Body of pancreas (tissue), 4 donors: ENCODE measurements around the gene NXT1. TPM values are rescaled to one million over a fixed set of nuclear protein-coding genes. Genes with fewer than 3 reads are reported as not detected.
"Not testable (repeated sequence)": the region's sequence is repeated elsewhere in the genome, so short reads cannot be mapped to it uniquely, and the experiment has no call there.

Experiments used
- ATAC-seq: fragments of 150-250 bp; one replicate; pipeline ENCODE4 v1.9.1; 2016
- DNase-seq, 4 donors: peaks; one replicate each; pipeline ENCODE4 v3.0.0-alpha.2; 2019
- H3K27ac ChIP-seq, 4 donors: fragments of 200-600 bp; sonication (generic); 1 replicate in 3 of 4; 2 replicates in 1 of 4; pipeline versions ENCODE4 v1.5.1 to v1.6.1; 2016 to 2019; ENCODE audit warnings: mild to moderate bottlenecking in 1 of 4, mixed read lengths in 1 of 4, moderate library complexity in 1 of 4
- H3K27me3 ChIP-seq, 2 donors: fragments of 200-600 bp; sonication (generic); one replicate each; pipeline ENCODE4 v1.6.0; 2016; ENCODE audit warnings: mild to moderate bottlenecking in 1 of 2
- H3K36me3 ChIP-seq, 2 donors: fragments of 200-600 bp; sonication (generic); replicated peaks in 1 of 2; 2 replicates each; pipeline ENCODE4 v1.5.1; 2016; ENCODE audit warnings: low read depth in 2 of 2; ENCODE audit not compliant: insufficient read depth in 1 of 2
- H3K4me1 ChIP-seq: fragments of 200-600 bp; sonication (generic); one replicate; pipeline ENCODE4 v1.6.0; 2016
- H3K4me3 ChIP-seq, 2 donors: fragments of 200-600 bp; sonication (generic); 1 replicate in 1 of 2; 2 replicates in 1 of 2; pipeline ENCODE4 v1.5.1; 2016 to 2019
- H3K9me3 ChIP-seq, 3 donors: fragments of 200-600 bp; sonication (generic); 1 replicate in 2 of 3; 2 replicates in 1 of 3; pipeline ENCODE4 v1.5.1; 2016
- POLR2A ChIP-seq, 3 donors: fragments of 450-650 bp; IDR thresholded peaks; one replicate each; pipeline ENCODE4 v1.6.1; 2016; ENCODE audit warnings: antibody characterized with exemption in 3 of 3, mild to moderate bottlenecking in 2 of 3
- WGBS, 2 donors: methylation state at CpG; one replicate each; pipeline ENCODE4 v1.1.5; 2017; 5-methylcytosine and 5-hydroxymethylcytosine counted together
- intact Hi-C: fragments of 100-400 bp; cut with DNase I; formaldehyde crosslinking; loops from one replicate; pipeline ENCODE4 v1.15.1; 2023
- total RNA-seq, 2 donors: library from RNA; depleted of rRNA; stranded (reverse); fragments of >200 nt; gene quantifications; one replicate each; pipeline ENCODE4 v1.1.0, GENCODE V29; 2016
- TF ChIP-seq, protein P1 (sequence below), 7 experiments: fragments of 450-650 bp in 4 of 7; fragments of 200-600 bp in 3 of 7; sonication (generic) in 3 of 7; IDR thresholded peaks; one replicate each; pipeline ENCODE4 v1.5.1; 2016 to 2019; ENCODE audit warnings: antibody characterized with exemption in 7 of 7

Gene NXT1
- total RNA-seq, 2 donors from 2014 or later = 6.5 to 16.2 TPM

DNA sequence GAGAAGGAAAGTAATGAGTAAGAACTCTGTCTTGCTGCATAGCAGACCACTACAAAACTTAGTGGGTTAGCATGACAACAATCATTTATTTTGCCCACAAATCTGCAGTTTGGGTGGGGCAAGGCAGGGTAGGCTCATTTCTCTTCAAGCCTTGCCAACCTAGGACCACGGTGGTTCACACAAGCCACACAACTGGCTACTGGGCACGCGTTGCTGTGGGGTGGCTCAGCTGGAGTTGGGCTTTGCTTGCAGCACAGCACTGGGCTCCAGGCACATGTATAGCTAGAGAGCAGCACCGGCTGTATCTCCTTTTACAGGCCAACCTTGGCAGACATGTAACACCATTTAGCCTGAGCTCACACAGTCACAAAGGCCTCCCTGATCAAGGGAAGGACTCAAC lies 4.6 kb upstream of the NXT1 start:
- DNase-seq = no peak

DNA sequence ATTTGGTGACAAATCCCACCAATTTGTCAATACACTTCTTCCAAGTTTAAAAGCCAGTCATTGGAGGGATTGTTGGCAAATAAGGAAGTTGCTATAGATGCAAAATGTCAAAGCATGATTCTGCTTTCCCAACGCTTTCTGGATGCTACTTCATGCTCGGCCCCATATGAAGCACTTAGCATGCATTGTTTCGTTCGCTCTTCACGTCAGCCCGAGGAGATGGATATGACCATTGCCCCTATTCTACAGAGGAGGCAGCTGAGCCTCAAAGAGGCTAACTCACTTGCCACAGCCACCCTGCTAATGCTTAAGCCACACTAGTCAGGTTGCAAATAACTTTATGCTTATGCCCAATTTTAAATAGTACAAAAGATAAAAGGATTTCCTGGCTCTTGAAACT lies 2.8 kb upstream of the NXT1 start:
- Histone ChIP-seq H3K9me3 (no peaks in the 10 kb centered on the region), H3K36me3 (no peaks in the 10 kb centered on the region), H3K4me1 (peaks cover 18% of the 10 kb centered on the region), H3K4me3 (no peak overlapping the region), H3K27ac (no peak overlapping the region), H3K27me3 (no peaks in the 10 kb centered on the region)
- DNase-seq (no peak), ATAC-seq (no peak)
- intact Hi-C loops = loop anchor here (10.0 kb wide), 2 partner anchors 67 to 653 kb away; no protein-coding TSS in a partner anchor
- TF ChIP-seq, protein P1, sequence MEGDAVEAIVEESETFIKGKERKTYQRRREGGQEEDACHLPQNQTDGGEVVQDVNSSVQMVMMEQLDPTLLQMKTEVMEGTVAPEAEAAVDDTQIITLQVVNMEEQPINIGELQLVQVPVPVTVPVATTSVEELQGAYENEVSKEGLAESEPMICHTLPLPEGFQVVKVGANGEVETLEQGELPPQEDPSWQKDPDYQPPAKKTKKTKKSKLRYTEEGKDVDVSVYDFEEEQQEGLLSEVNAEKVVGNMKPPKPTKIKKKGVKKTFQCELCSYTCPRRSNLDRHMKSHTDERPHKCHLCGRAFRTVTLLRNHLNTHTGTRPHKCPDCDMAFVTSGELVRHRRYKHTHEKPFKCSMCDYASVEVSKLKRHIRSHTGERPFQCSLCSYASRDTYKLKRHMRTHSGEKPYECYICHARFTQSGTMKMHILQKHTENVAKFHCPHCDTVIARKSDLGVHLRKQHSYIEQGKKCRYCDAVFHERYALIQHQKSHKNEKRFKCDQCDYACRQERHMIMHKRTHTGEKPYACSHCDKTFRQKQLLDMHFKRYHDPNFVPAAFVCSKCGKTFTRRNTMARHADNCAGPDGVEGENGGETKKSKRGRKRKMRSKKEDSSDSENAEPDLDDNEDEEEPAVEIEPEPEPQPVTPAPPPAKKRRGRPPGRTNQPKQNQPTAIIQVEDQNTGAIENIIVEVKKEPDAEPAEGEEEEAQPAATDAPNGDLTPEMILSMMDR (IDR thresholded peaks at IDR 0.05) = no peak
- TF ChIP-seq POLR2A (IDR thresholded peaks at IDR 0.05) = no peak
- 82 to 87% methylated on average over 6 of the region's 6 CpGs for WGBS, 2 donors

More for the DNA sequence above, 4.6 kb upstream of the NXT1 start:
- Histone ChIP-seq H3K4me1 (peaks cover 7% of the 10 kb centered on the region), H3K27ac (no peak overlapping the region), H3K36me3 (no peaks in the 10 kb centered on the region), H3K27me3 (no peaks in the 10 kb centered on the region), H3K4me3 (no peak overlapping the region), H3K9me3 (no peaks in the 10 kb centered on the region)
- TF ChIP-seq POLR2A (IDR thresholded peaks at IDR 0.05) = no peak
- TF ChIP-seq, protein P1 (IDR thresholded peaks at IDR 0.05) = no peak
- ATAC-seq = no peak
- 83 to 86% methylated on average over 1 to 4 of the region's 4 CpGs for WGBS, 2 donors
- intact Hi-C loops = loop anchor here (10.0 kb wide), 2 partner anchors 69 to 651 kb away; no protein-coding TSS in a partner anchor

DNA sequence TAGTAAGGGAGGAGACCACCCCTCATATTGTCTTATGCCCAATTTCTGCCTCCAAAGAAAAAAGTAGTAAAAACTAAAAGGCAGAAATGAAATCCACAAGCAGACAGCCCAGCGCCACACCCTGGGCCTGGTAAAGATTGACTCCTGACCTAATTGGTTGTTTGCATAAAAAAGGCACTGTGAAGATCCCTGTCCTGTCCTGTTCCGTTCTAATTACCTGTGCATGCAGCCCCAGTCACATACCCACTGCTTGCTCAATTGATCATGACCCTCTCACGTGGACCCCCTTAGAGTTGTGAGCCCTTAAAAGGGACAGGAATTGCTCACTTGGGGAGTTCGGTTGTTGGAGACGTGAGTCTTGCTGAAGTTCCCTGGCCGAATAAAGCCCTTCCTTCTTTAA lies 2.1 kb upstream of the NXT1 start:
- not testable (repeated sequence) for H3K4me3 ChIP-seq, H3K27me3 ChIP-seq, H3K36me3 ChIP-seq, H3K9me3 ChIP-seq, H3K27ac ChIP-seq, DNase-seq, ATAC-seq
- WGBS, 2 donors = 81 to 84% methylated on average over 6 of the region's 6 CpGs
- H3K4me1 ChIP-seq = peaks cover 18% of the 10 kb centered on the region
- intact Hi-C loops = loop anchor here (10.0 kb wide), 2 partner anchors 66 to 654 kb away; no protein-coding TSS in a partner anchor

DNA sequence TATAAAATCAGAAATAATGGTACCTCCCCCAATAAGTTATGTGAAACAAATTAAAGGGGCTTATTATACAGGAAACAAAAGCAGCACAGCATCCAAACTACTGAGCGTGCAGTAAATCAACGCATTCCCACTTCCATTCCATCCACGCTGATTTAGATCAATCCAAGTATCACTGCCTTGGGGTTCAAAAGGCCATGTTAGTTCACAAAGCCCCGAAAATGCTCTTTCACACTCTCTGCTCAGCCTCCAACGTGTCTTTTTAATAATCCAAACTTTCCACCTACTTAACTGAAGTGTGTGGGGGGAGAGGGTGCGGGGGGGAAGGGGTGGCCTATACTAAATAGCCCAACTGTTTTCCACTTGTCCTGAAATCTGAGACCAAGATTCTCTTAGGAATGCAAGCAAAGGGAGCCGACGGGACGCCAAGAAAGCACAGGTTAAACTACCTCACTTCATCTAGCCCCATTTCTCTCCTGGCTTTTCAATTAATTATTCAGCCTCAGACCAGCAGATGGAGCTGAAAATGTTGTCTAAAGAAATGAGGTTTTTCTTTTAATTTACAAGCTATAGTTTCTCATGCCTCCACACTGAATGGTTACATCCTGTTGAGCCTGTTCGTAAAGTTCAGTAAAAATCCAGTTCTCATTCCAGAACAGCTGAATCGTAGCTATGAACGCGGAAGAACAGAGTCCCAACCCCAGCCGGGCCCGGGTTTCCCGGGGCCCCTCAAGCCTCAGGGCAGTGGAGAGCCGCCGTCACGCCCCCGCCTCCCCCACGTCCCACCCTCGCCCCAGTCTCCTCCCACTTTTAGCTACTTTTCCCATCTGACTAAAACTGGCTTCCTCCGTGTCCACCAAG lies 1.0 kb upstream of the NXT1 start:
- TF ChIP-seq, protein P1 (IDR thresholded peaks at IDR 0.05) = peak in 6 of 7 experiments; percentile 18 to 67 (median 56)
- TF ChIP-seq POLR2A (IDR thresholded peaks at IDR 0.05) = no peak
- Histone ChIP-seq H3K27me3 (no peaks in the 10 kb centered on the region), H3K4me1 (peaks cover 18% of the 10 kb centered on the region), H3K9me3 (no peaks in the 10 kb centered on the region), H3K27ac (peak overlapping the region; percentile 93 to 99 (median 98)), H3K36me3 (peaks cover 0 to 6% of the 10 kb centered on the region in 2 donors), H3K4me3 (peak overlapping the region; percentile 21 to 26)
- ATAC-seq (peak; percentile 60), DNase-seq (peak in 3 of 4 donors; percentile 73 to 88 (median 75))
- WGBS, 2 donors = 4 to 6% methylated on average over 23 of the region's 23 CpGs
- intact Hi-C loops = loop anchor here (10.0 kb wide), 2 partner anchors 65 to 655 kb away; no protein-coding TSS in a partner anchor
